K562 (cell line): ENCODE measurements around the gene GABPB2. TPM values are rescaled to one million over a fixed set of nuclear protein-coding genes. Genes with fewer than 3 reads are reported as not detected.

ENCODE experiments used
- CSDE1 ChIP-seq, 2 experiments: fragments of 450-650 bp; IDR thresholded peaks; 2 replicates each; pipeline ENCODE4 v1.6.1; 2016; ENCODE audit warnings: mild to moderate bottlenecking in 1 of 2
- EP300 ChIP-seq: IDR thresholded peaks from 2 replicates; pipeline ENCODE4 v1.6.1; 2012; ENCODE audit warnings: low read length, improper control_type of control experiment
- LARP7 ChIP-seq: fragments of 450-650 bp; IDR thresholded peaks from 2 replicates; pipeline ENCODE4 v1.6.1; 2016
- LCOR ChIP-seq: sonication (generic); formaldehyde crosslinking; IDR thresholded peaks from 2 replicates; pipeline ENCODE4 v1.8.0; 2022; ENCODE audit warnings: mild to moderate bottlenecking, missing genetic modification reagents
- LEF1 ChIP-seq: fragments of 450-650 bp; IDR thresholded peaks from 2 replicates; pipeline ENCODE4 v1.6.1; 2016; ENCODE audit warnings: mild to moderate bottlenecking
- NFE2L1 ChIP-seq: fragments of 450-650 bp; IDR thresholded peaks from 2 replicates; pipeline ENCODE4 v1.6.1; 2016; ENCODE audit warnings: missing genetic modification characterization, low read depth, mild to moderate bottlenecking, missing compliant biosample characterization, moderate library complexity, borderline replicate concordance
- NR2C1 ChIP-seq, 2 experiments: fragments of 450-650 bp; IDR thresholded peaks; 2 replicates each; pipeline ENCODE4 v1.6.1; 2017; ENCODE audit warnings: mild to moderate bottlenecking in 2 of 2, antibody characterized with exemption in 1 of 2, inconsistent platforms in 1 of 2, missing compliant biosample characterization in 1 of 2, missing genetic modification characterization in 1 of 2
- NR4A1 ChIP-seq, 2 experiments: fragments of 250-450 bp in 1 of 2; fragments of 450-650 bp in 1 of 2; sonication (Bioruptor Pico) in 1 of 2; IDR thresholded peaks; 2 replicates each; pipeline versions ENCODE4 v1.4.0 to v1.6.1; 2016 to 2020; ENCODE audit warnings: mild to moderate bottlenecking in 2 of 2, missing compliant biosample characterization in 1 of 2, missing genetic modification characterization in 1 of 2, moderate library complexity in 1 of 2
- POLR2A ChIP-seq: fragments of 450-650 bp; conservative IDR thresholded peaks from 2 replicates; pipeline ENCODE4 v1.6.1; 2016
- POLR2B ChIP-seq: fragments of 450-650 bp; IDR thresholded peaks from 2 replicates; pipeline ENCODE4 v1.6.1; 2018; ENCODE audit warnings: low read depth; ENCODE audit not compliant: partially characterized antibody
- PYGO2 ChIP-seq: fragments of 450-650 bp; IDR thresholded peaks from 2 replicates; pipeline ENCODE4 v1.6.1; 2016; ENCODE audit warnings: mild to moderate bottlenecking, missing genetic modification characterization, moderate library complexity, missing compliant biosample characterization
- SREBF1 ChIP-seq: fragments of 150-350 bp; IDR thresholded peaks from 2 replicates; pipeline ENCODE4 v1.6.1; 2014; ENCODE audit warnings: antibody characterized with exemption, low read depth, low read length, borderline replicate concordance
- TCF7 ChIP-seq: sonication (generic); IDR thresholded peaks from 2 replicates; pipeline ENCODE4 v1.6.1; 2016; ENCODE audit warnings: antibody characterized with exemption, borderline replicate concordance
- TGIF2 ChIP-seq: sonication (generic); formaldehyde crosslinking; IDR thresholded peaks from 2 replicates; pipeline ENCODE4 v1.8.1; 2022; ENCODE audit warnings: mild to moderate bottlenecking, missing genetic modification reagents, moderate library complexity
- TRIM24 ChIP-seq, 2 experiments: fragments of 450-650 bp; IDR thresholded peaks; 2 replicates each; pipeline ENCODE4 v1.6.1; 2016
- ZBTB8A ChIP-seq: fragments of 450-650 bp; IDR thresholded peaks from 2 replicates; pipeline ENCODE4 v1.6.1; 2018; ENCODE audit warnings: mild to moderate bottlenecking, moderate library complexity; ENCODE audit not compliant: partially characterized antibody
- ZNF121 ChIP-seq: sonication (generic); formaldehyde crosslinking; conservative IDR thresholded peaks from 2 replicates; pipeline ENCODE4 v1.8.0; 2022; ENCODE audit warnings: missing genetic modification reagents
- ZNF134 ChIP-seq: fragments of 250-450 bp; sonication (Bioruptor Pico); conservative IDR thresholded peaks from 2 replicates; pipeline ENCODE4 v1.4.0; 2020
- ZNF707 ChIP-seq: fragments of 250-450 bp; sonication (Bioruptor Pico); conservative IDR thresholded peaks from 2 replicates; pipeline ENCODE4 v1.8.0; 2022; ENCODE audit warnings: inconsistent platforms, mild to moderate bottlenecking, moderate library complexity
- ZNF79 ChIP-seq: fragments of 250-450 bp; sonication (Bioruptor Pico); IDR thresholded peaks from 2 replicates; pipeline ENCODE4 v1.4.0; 2020; ENCODE audit warnings: low read depth, mild to moderate bottlenecking, moderate library complexity
- polyA plus RNA-seq, 8 experiments: library from polyadenylated mRNA; depleted of rRNA in 4 of 8; stranded (reverse) in 5 of 8; unstranded in 3 of 8; fragments of >200 nt; fragmentation: Nextera tagmentation in 2 of 8; fragmentation: Illumina TruSeq in 1 of 8; extraction: Ambion mirVana in 2 of 8; extraction: Trizol in 1 of 8; gene quantifications; 2 replicates each; pipeline versions ENCODE4 v1.2.1 to v1.2.3, GENCODE V29; 2011 to 2014; ENCODE audit warnings: inconsistent platforms in 1 of 8, missing spikeins in 1 of 8
- total RNA-seq, 7 experiments: library from RNA; depleted of rRNA in 6 of 7; stranded (reverse); fragments of >200 nt in 6 of 7; fragmentation: Illumina TruSeq in 2 of 7; extraction: Trizol in 2 of 7; gene quantifications; 2 replicates each; pipeline versions ENCODE4 v1.2.1 to v1.2.3, GENCODE V29; 2011 to 2021; ENCODE audit warnings: low replicate concordance in 1 of 7
- TF ChIP-seq, protein P1 (sequence below): fragments of 450-650 bp; formaldehyde crosslinking; IDR thresholded peaks from 2 replicates; pipeline ENCODE4 v1.4.0; 2020; ENCODE audit warnings: mild to moderate bottlenecking, moderate library complexity
- TF ChIP-seq, protein P2 (sequence below), 3 experiments: fragments of 200-800 bp in 1 of 3; sonication (Bioruptor generic) in 1 of 3; sonication (generic) in 1 of 3; formaldehyde crosslinking in 1 of 3; IDR thresholded peaks; 2 replicates each; pipeline versions ENCODE4 v1.6.1 to v1.8.0; 2016 to 2022; ENCODE audit warnings: mild to moderate bottlenecking in 2 of 3, missing compliant biosample characterization in 2 of 3, missing genetic modification characterization in 2 of 3, missing genetic modification reagents in 1 of 3
- TF ChIP-seq, protein P3 (sequence below), 2 experiments: IDR thresholded peaks in 1 of 2; conservative IDR thresholded peaks in 1 of 2; 2 replicates each; pipeline ENCODE4 v1.6.1; 2016; ENCODE audit warnings: low read depth in 2 of 2, mild to moderate bottlenecking in 1 of 2, missing compliant biosample characterization in 1 of 2, missing genetic modification characterization in 1 of 2, moderate library complexity in 1 of 2

The GABPB2 gene
- total and polyA plus RNA-seq, 9 of the 15 experiments (the other 6 are each of a cell fraction or from before 2014, with no cell fraction given): 2.2 to 13.3 (median 6.1) TPM

DNA sequence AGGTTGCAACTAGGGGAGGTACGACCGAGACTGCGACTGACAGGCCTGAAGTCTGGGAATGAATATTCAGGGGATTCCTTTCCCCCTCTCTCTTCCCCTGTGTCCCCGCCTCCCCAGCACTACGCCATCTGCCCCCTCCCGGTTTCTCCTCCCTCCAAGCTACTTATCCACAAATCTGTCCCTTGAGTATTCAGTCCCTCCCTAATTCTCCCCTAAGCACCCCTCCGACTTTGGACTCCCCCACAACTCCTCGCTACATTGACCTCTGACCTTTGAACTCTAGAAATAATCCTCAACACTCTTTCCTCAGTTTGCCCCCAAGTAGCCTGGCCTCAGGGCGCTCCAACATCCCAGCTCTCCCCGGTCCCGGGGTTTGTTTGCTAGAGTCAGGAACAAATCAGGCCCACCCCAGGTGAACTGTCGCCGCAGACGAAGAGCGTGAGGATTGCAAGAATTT is 94.7 kb downstream of the GABPB2 start (continued):
- TF ChIP-seq NFE2L1 (tag) (peak; percentile 25; the same call in 1 of the 2 replicates), TCF7 (no peak), ZNF79 (CRISPR knock-in tag) (0 out of 2 replicates have a peak, but pooled peaks have one; percentile 66), NR2C1 (IDR thresholded peaks at IDR 0.05) (peak; percentile 99), NR2C1 (tag; IDR thresholded peaks at IDR 0.05) (peak; percentile 99), ZNF121 (no peak), PYGO2 (tag) (peak; percentile 31; the same call in 1 of the 2 replicates), LCOR (CRISPR knock-in tag) (peak; percentile 70; the same call in 1 of the 2 replicates), POLR2B (peak; percentile 32), EP300 (no peak), SREBF1 (no peak), ZNF707 (CRISPR knock-in tag) (no peak), POLR2A (no peak), LARP7 (no peak), TRIM24 (IDR thresholded peaks at IDR 0.05) (peak in 1 of 2 experiments; percentile 5; a peak in 1 of 4 replicates), LEF1 (peak; percentile 40), NR4A1 (CRISPR knock-in tag; IDR thresholded peaks at IDR 0.05) (no peak), NR4A1 (tag; IDR thresholded peaks at IDR 0.05) (no peak), ZBTB8A (no peak), CSDE1 (IDR thresholded peaks at IDR 0.05) (0 out of 4 replicates have a peak, but pooled peaks of 1 of the 2 experiments have one; percentile 29), TGIF2 (CRISPR knock-in tag) (no peak), ZNF134 (CRISPR knock-in tag) (no peak)
- TF ChIP-seq, protein P1, sequence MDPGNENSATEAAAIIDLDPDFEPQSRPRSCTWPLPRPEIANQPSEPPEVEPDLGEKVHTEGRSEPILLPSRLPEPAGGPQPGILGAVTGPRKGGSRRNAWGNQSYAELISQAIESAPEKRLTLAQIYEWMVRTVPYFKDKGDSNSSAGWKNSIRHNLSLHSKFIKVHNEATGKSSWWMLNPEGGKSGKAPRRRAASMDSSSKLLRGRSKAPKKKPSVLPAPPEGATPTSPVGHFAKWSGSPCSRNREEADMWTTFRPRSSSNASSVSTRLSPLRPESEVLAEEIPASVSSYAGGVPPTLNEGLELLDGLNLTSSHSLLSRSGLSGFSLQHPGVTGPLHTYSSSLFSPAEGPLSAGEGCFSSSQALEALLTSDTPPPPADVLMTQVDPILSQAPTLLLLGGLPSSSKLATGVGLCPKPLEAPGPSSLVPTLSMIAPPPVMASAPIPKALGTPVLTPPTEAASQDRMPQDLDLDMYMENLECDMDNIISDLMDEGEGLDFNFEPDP (CRISPR knock-in tag): no peak
- TF ChIP-seq, protein P2, sequence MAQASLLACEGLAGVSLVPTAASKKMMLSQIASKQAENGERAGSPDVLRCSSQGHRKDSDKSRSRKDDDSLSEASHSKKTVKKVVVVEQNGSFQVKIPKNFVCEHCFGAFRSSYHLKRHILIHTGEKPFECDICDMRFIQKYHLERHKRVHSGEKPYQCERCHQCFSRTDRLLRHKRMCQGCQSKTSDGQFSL (CRISPR knock-in tag; IDR thresholded peaks at IDR 0.05): 0 out of 2 replicates have a peak, but pooled peaks have one; percentile 23
- TF ChIP-seq, protein P2 (tag; IDR thresholded peaks at IDR 0.05): peak in 1 of 2 experiments; percentile 57; a peak in 1 of 4 replicates
- TF ChIP-seq, protein P3, sequence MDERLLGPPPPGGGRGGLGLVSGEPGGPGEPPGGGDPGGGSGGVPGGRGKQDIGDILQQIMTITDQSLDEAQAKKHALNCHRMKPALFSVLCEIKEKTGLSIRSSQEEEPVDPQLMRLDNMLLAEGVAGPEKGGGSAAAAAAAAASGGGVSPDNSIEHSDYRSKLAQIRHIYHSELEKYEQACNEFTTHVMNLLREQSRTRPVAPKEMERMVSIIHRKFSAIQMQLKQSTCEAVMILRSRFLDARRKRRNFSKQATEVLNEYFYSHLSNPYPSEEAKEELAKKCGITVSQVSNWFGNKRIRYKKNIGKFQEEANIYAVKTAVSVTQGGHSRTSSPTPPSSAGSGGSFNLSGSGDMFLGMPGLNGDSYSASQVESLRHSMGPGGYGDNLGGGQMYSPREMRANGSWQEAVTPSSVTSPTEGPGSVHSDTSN (CRISPR knock-in tag; IDR thresholded peaks at IDR 0.05; ENCODE audit: low read depth): no peak
- TF ChIP-seq, protein P3 (tag; conservative IDR thresholded peaks at IDR 0.05; ENCODE audit: low read depth): no peak
